Trophoblast cell (in vitro differentiated cells and primary cell): ENCODE data around the gene FDXACB1.

Source experiments
- DNase-seq, 2 donors: peaks; one replicate each; pipeline ENCODE4 v3.0.0-alpha.2; 2016
- H2AFZ ChIP-seq: 2 replicates; pipeline ENCODE4 v1.6.1; 2013; ENCODE audit warnings: low read length, moderate library complexity, mild to moderate bottlenecking; ENCODE audit not compliant: insufficient read depth, poor library complexity
- H2AK5ac ChIP-seq: 2 replicates; pipeline ENCODE4 v1.6.1; 2013; ENCODE audit warnings: mild to moderate bottlenecking, low read length
- H2BK120ac ChIP-seq: 2 replicates; pipeline ENCODE4 v1.6.1; 2013; ENCODE audit warnings: low read length, mild to moderate bottlenecking, moderate library complexity; ENCODE audit not compliant: insufficient read depth, poor library complexity
- H2BK12ac ChIP-seq: 2 replicates; pipeline ENCODE4 v1.6.1; 2013; ENCODE audit warnings: mild to moderate bottlenecking, low read length, moderate library complexity
- H2BK5ac ChIP-seq: 2 replicates; pipeline ENCODE4 v1.6.1; 2013; ENCODE audit warnings: low read length, low read depth, moderate library complexity, mild to moderate bottlenecking; ENCODE audit not compliant: poor library complexity
- H3K14ac ChIP-seq: 2 replicates; pipeline ENCODE4 v1.6.1; 2013; ENCODE audit warnings: mild to moderate bottlenecking, low read length
- H3K18ac ChIP-seq: 2 replicates; pipeline ENCODE4 v1.6.1; 2013; ENCODE audit warnings: mild to moderate bottlenecking, low read length
- H3K23ac ChIP-seq: 2 replicates; pipeline ENCODE4 v1.6.1; 2013; ENCODE audit warnings: low read length
- H3K27ac ChIP-seq: 2 replicates; pipeline ENCODE4 v1.5.1; 2013; ENCODE audit warnings: low read depth, mild to moderate bottlenecking, inconsistent platforms, low read length, moderate library complexity
- H3K27me3 ChIP-seq: 2 replicates; pipeline ENCODE4 v1.6.1; 2013; ENCODE audit warnings: inconsistent platforms, mild to moderate bottlenecking, low read length, moderate library complexity; ENCODE audit not compliant: insufficient read depth
- H3K36me3 ChIP-seq, 2 experiments: 1 replicate in 1 of 2; 2 replicates in 1 of 2; pipeline ENCODE4 v1.6.1; 2013; ENCODE audit warnings: low read length in 2 of 2, mild to moderate bottlenecking in 2 of 2, moderate library complexity in 1 of 2; ENCODE audit not compliant: insufficient read depth in 2 of 2, control insufficient read depth in 1 of 2
- H3K4ac ChIP-seq: 2 replicates; pipeline ENCODE4 v1.6.1; 2013; ENCODE audit warnings: low read depth, mild to moderate bottlenecking, low read length, moderate library complexity
- H3K4me1 ChIP-seq, 2 experiments: 1 replicate in 1 of 2; 2 replicates in 1 of 2; pipeline ENCODE4 v1.6.1; 2013; ENCODE audit warnings: low read length in 2 of 2, mild to moderate bottlenecking in 2 of 2, moderate library complexity in 1 of 2; ENCODE audit not compliant: insufficient read depth in 2 of 2, control insufficient read depth in 1 of 2
- H3K4me2 ChIP-seq: 2 replicates; pipeline ENCODE4 v1.6.1; 2013; ENCODE audit warnings: inconsistent platforms, mild to moderate bottlenecking, low read length, moderate library complexity
- H3K4me3 ChIP-seq: 2 replicates; pipeline ENCODE4 v1.5.1; 2013; ENCODE audit warnings: mild to moderate bottlenecking, low read depth, low read length, inconsistent platforms
- H3K79me1 ChIP-seq: one replicate; pipeline ENCODE4 v1.6.1; 2013; ENCODE audit warnings: low read length
- H3K79me2 ChIP-seq: 2 replicates; pipeline ENCODE4 v1.6.1; 2013; ENCODE audit warnings: low read length, mild to moderate bottlenecking; ENCODE audit not compliant: control insufficient read depth, insufficient read depth, poor library complexity
- H3K9ac ChIP-seq: 2 replicates; pipeline ENCODE4 v1.6.1; 2013; ENCODE audit warnings: mild to moderate bottlenecking, low read length
- H3K9me3 ChIP-seq: 2 replicates; pipeline ENCODE4 v1.6.1; 2013; ENCODE audit warnings: low read depth, mild to moderate bottlenecking, control low read depth, inconsistent platforms, low read length; ENCODE audit not compliant: insufficient read depth
- H4K12ac ChIP-seq: 2 replicates; pipeline ENCODE4 v1.6.1; 2013; ENCODE audit warnings: low read depth, mild to moderate bottlenecking, low read length, moderate library complexity
- H4K8ac ChIP-seq: 2 replicates; pipeline ENCODE4 v1.6.1; 2013; ENCODE audit warnings: low read depth, mild to moderate bottlenecking, low read length, moderate library complexity
- H4K91ac ChIP-seq: one replicate; pipeline ENCODE4 v1.6.1; 2013; ENCODE audit warnings: low read depth, mild to moderate bottlenecking, low read length, moderate library complexity
- WGBS: extraction: QIAGEN DNeasy Blood & Tissue Kit; methylation state at CpG from one replicate; pipeline ENCODE4 v1.1.7; 2013; ENCODE audit warnings: missing lambda C conversion rate; ENCODE audit not compliant: insufficient read length, insufficient coverage; ENCODE audit errors: extremely low coverage; 5-methylcytosine and 5-hydroxymethylcytosine counted together

Gene FDXACB1

GRCh38 chr11:111906680-111907079, 27.7 kb upstream of the FDXACB1 start:
- no peaks in the 10 kb centered on the region for H3K9me3 ChIP-seq
- H3K79me2 ChIP-seq = no peaks in the 10 kb centered on the region
- no peak overlapping the region for H3K18ac ChIP-seq
- peaks cover 15 to 20% of the 10 kb centered on the region in 2 experiments for H3K4me1 ChIP-seq
- no peak overlapping the region for H4K91ac ChIP-seq
- no peak overlapping the region for H4K12ac ChIP-seq
- WGBS = no CpG with 5 or more reads among the region's 1 CpG
- H3K4me3 ChIP-seq = no peak overlapping the region
- H3K9ac ChIP-seq = no peak overlapping the region
- DNase-seq = no peak
- H3K23ac ChIP-seq = no peak overlapping the region
- H3K36me3 ChIP-seq = no peaks in the 10 kb centered on the region
- no peak overlapping the region for H2BK12ac ChIP-seq
- no peaks in the 10 kb centered on the region for H3K27me3 ChIP-seq
- H2BK5ac ChIP-seq = no peak overlapping the region
- no peak overlapping the region for H2BK120ac ChIP-seq
- H3K79me1 ChIP-seq = peaks cover 6% of the 10 kb centered on the region
- no peak overlapping the region for H3K4ac ChIP-seq
- no peak overlapping the region for H2AK5ac ChIP-seq
- H3K4me2 ChIP-seq = no peak overlapping the region
- H3K14ac ChIP-seq = no peak overlapping the region
- no peak overlapping the region for H3K27ac ChIP-seq
- H4K8ac ChIP-seq = no peak overlapping the region
- H2AFZ ChIP-seq = no peak overlapping the region

DNA sequence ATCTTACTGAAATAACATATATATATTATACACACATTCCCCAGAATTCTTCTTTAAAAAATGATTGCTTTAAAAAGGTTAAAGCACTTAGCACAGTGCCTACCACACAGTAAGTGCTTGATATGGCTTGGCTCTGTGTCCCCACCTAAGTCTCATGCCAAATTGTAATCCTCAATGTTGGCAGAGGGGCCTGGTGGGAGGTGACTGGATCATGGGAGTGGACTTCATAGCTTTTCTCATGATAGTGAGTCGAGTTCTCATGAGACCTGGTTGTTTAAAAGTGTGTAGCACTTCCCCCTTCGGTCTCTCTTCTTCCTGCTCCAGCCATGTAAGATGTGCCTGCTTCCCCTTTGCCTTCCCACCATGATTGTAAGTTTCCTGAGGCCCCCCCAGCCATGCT, 26.4 kb upstream of the FDXACB1 start:
- H3K4me1 ChIP-seq = peaks cover 8 to 13% of the 10 kb centered on the region in 2 experiments
- H4K12ac ChIP-seq = no peak overlapping the region
- H3K27ac ChIP-seq = no peak overlapping the region
- no peak overlapping the region for H3K18ac ChIP-seq
- no peak overlapping the region for H2AK5ac ChIP-seq
- no peak overlapping the region for H3K9ac ChIP-seq
- no peak overlapping the region for H2BK5ac ChIP-seq
- H3K23ac ChIP-seq = no peak overlapping the region
- no peak overlapping the region for H2BK120ac ChIP-seq
- DNase-seq = no peak
- H3K4ac ChIP-seq = no peak overlapping the region
- H2BK12ac ChIP-seq = no peak overlapping the region
- no peak overlapping the region for H4K8ac ChIP-seq
- no peak overlapping the region for H3K4me2 ChIP-seq
- H3K79me2 ChIP-seq = no peaks in the 10 kb centered on the region
- H3K14ac ChIP-seq = no peak overlapping the region
- H3K27me3 ChIP-seq = no peaks in the 10 kb centered on the region
- H2AFZ ChIP-seq = no peak overlapping the region
- H4K91ac ChIP-seq = no peak overlapping the region
- H3K79me1 ChIP-seq = no peaks in the 10 kb centered on the region
- no CpG with 5 or more reads among the region's 2 CpGs for WGBS
- H3K4me3 ChIP-seq = no peak overlapping the region
- no peaks in the 10 kb centered on the region for H3K9me3 ChIP-seq
- H3K36me3 ChIP-seq = no peaks in the 10 kb centered on the region

GRCh38 chr11:111886844-111887243, 7.9 kb upstream of the FDXACB1 start:
- H3K27me3 ChIP-seq = no peaks in the 10 kb centered on the region
- H4K8ac ChIP-seq = no peak overlapping the region
- WGBS = no CpG with 5 or more reads among the region's 2 CpGs
- no peak overlapping the region for H3K4me3 ChIP-seq
- no peak for DNase-seq
- H3K4me1 ChIP-seq = no peaks in the 10 kb centered on the region
- no peak overlapping the region for H2BK120ac ChIP-seq
- no peaks in the 10 kb centered on the region for H3K9me3 ChIP-seq
- H3K18ac ChIP-seq = no peak overlapping the region
- H2BK12ac ChIP-seq = no peak overlapping the region
- H2AFZ ChIP-seq = no peak overlapping the region
- no peak overlapping the region for H4K12ac ChIP-seq
- no peak overlapping the region for H2AK5ac ChIP-seq
- no peak overlapping the region for H3K9ac ChIP-seq
- no peaks in the 10 kb centered on the region for H3K79me2 ChIP-seq
- H3K4ac ChIP-seq = no peak overlapping the region
- H3K14ac ChIP-seq = no peak overlapping the region
- no peaks in the 10 kb centered on the region for H3K36me3 ChIP-seq
- H4K91ac ChIP-seq = no peak overlapping the region
- H3K23ac ChIP-seq = no peak overlapping the region
- H3K79me1 ChIP-seq = no peaks in the 10 kb centered on the region
- H3K27ac ChIP-seq = no peak overlapping the region
- no peak overlapping the region for H3K4me2 ChIP-seq
- no peak overlapping the region for H2BK5ac ChIP-seq

- Histone ChIP-seq H4K8ac (no peak overlapping the region), H3K14ac (no peak overlapping the region), H2BK12ac (no peak overlapping the region), H4K91ac (no peak overlapping the region), H3K9ac (no peak overlapping the region), H2AFZ (no peak overlapping the region), H3K4me3 (no peak overlapping the region), H3K79me1 (no peaks in the 10 kb centered on the region), H3K27ac (no peak overlapping the region), H3K4me1 (no peaks in the 10 kb centered on the region), H3K4ac (no peak overlapping the region), H3K79me2 (no peaks in the 10 kb centered on the region), H2BK5ac (no peak overlapping the region), H4K12ac (no peak overlapping the region), H2BK120ac (no peak overlapping the region), H3K27me3 (no peaks in the 10 kb centered on the region), H3K18ac (no peak overlapping the region), H3K4me2 (no peak overlapping the region), H2AK5ac (no peak overlapping the region), H3K36me3 (no peaks in the 10 kb centered on the region), H3K9me3 (no peaks in the 10 kb centered on the region), H3K23ac (no peak overlapping the region)
- DNase-seq = no peak
- no CpG with 5 or more reads among the region's 4 CpGs for WGBS
These were observed 7.1 kb upstream of the FDXACB1 start for GRCh38 chr11:111886032-111886431.
